ENCODE measurements around the gene ZNF248.

The ZNF248 gene

DNA sequence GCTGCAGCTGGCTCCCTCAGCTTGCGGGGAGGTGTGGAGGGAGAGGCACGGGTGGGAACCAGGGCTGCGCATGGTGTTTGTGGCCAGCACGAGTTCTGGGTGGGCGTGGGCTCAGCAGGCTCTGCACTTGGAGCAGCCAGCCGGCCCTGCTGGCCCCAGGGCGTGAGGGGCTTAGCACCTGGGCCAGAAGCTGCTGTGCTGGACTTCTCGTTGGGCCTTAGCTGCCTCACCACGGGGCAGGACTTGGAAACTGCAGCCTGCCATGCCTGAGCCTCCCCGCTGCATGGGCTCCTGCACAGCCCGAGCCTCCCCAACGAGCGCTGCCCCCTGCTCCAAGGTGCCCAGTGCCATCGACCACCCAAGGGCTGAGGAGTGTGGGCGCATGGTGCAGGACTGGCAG, 120.1 kb downstream of the ZNF248 start:
- no peak for DNase-seq

DNA sequence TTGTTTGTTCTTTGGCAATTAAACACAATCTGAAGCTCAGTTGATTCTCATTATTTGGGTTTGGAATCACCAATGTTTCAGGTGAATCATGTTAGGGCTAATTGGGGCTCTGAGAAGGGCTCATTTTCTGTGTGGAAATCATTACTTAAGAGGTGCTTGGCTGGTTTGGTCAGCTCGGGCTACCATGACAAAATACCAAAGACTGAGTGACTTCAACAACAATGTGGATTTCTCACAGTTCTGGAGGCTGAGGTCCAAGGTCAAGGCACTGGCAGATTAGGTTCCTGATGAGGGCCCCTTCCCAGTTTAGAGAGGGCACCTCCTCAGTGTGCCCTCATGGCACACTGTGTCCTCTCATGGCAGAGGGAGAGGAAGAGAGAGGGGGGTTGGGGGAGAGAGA, 121.3 kb downstream of the ZNF248 start:
- no peak for DNase-seq

DNA sequence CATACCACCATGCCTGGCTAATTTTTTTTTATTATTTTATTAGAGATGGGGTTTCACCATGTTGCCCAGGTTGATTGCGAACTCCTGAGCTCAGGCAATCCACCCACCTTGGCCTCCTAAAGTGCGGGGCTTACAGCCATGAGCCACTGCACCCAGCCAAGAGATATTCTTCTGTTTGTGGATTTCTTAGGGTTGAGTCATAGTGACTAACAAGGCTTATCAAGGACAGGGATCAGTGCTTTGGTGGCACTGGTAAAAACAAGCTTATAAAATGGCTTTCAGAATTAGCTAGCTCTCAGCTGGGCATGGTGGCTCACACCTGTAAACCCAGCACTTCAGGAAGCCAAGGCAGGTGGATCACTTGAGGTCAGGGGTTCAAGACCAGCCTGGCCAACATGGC, 122.4 kb downstream of the ZNF248 start:
- peak; percentile 5 for DNase-seq
